Measurements from ENCODE around the gene TPPP. TPM values are rescaled to one million over a fixed set of nuclear protein-coding genes. Genes with fewer than 3 reads are reported as not detected.
"Not testable (repeated sequence)": the region's sequence is repeated elsewhere in the genome, so short reads cannot be mapped to it uniquely, and the experiment has no call there.

TPPP gene
- total RNA-seq, 2 experiments from 2014 or later = 0.02 to 0.10 TPM

DNA sequence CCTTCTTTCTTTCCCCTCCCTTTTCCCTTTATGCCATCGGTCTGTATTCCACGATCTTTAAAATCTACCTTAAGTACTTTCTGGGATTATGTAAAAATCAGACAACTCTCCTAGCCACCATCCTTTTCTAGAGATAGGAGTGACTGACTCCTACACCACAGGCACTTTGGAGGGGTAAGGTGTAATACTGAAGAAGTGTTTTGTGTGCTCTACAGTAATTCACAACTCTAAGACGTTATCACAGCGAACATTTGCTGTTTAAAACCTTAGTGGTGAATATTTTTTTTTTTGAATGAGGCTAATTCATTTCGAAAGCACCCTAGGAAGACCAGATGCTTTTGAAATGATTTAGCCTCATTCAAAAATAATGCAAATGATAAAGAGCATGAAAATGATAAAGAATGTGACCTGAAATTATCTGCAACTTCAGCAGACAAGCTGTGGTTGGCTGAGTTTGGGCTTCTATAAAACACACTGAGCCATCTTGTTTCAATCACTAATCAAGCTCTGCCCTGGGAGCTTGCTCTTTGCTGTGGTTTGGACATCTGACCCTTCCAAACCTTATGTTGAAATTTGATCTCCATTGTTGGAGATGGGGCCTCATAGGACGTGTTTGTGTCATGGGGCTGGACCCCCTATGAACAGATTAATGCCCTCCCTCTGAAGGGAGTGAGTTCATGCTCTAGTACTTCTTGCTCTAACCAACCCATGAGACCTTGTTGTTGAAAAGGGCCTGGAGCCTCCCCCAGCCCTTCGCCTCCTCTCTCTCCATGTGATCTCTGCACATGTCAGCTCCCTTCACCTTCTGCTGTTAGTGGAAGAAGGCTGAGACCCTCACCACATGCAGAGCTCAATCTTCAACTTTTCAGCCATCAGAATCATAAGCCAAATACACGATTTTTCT, 21.3 kb upstream of the TPPP start:
- H3K4me1 Mint-ChIP-seq (ENCODE audit: low read depth); intact Hi-C loops (cut with micrococcal nuclease); H3K4me3 Mint-ChIP-seq; DNase-seq; H3K36me3 Mint-ChIP-seq (ENCODE audit: low read depth); CTCF ChIA-PET; H3K27ac Mint-ChIP-seq: not testable (repeated sequence)
- peaks cover 13% of the 10 kb centered on the region for H3K9me3 Mint-ChIP-seq
- peaks cover 17% of the 10 kb centered on the region for H3K27me3 Mint-ChIP-seq (ENCODE audit: low read depth)

DNA sequence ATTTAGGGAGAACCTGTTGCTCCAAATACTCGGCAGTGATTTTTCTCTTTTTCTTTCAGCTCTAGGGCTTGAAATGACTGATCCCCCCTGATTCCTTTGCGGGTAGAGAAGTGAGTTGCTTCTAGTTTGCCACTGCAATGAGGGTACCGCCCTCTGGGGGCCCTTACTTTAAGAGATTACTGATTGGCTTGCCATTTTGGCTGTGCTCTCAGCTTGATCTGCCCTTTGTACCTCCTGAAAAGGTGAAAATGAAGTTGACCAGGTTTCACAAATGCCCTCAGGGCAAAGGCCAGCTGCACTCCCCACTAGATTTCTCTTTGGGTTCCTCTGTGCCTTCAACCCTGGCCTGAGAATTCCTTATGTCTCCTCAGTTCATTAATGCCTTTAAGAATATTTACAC, 20.5 kb upstream of the TPPP start:
- DNase-seq; intact Hi-C loops (cut with micrococcal nuclease); H3K27ac Mint-ChIP-seq; H3K4me3 Mint-ChIP-seq; H3K36me3 Mint-ChIP-seq (ENCODE audit: low read depth); H3K4me1 Mint-ChIP-seq (ENCODE audit: low read depth); H3K9me3 Mint-ChIP-seq; CTCF ChIA-PET: not testable (repeated sequence)
- peaks cover 17% of the 10 kb centered on the region for H3K27me3 Mint-ChIP-seq (ENCODE audit: low read depth)

DNA sequence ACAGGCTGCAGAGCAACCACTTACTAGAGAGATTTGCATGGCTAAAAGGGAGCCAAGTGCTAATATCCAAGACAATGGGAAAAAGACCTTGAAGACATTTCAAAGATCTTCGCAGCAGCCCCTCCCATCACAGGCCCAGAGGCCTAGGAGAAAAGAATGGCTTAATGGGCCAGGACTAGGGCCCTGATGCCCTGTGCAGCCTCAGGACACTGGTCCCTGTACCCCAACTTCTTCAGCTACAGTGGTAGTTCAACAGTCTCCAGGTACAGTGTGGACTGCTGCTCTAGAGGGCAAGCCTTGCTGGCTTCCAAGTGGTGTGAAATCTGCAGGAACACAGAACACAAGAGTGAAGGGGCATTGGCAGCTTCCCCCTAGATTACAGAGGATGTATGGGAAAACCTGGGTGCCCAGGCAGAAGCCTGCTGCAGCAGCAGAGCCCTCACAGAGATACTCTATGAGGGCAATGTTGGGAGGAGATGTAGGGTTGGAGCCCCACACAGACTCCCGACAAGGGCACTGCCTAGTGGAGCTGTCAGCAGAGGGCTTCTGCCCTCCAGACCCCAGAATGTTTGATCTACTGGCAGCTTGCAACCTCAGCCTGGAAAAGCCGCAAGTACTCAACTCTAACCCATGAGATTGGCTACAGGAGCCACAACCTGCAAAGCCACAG, 15.8 kb upstream of the TPPP start:
- H3K9me3 Mint-ChIP-seq; intact Hi-C loops (cut with micrococcal nuclease); CTCF ChIA-PET; H3K36me3 Mint-ChIP-seq (ENCODE audit: low read depth); H3K4me1 Mint-ChIP-seq (ENCODE audit: low read depth); H3K27ac Mint-ChIP-seq; H3K27me3 Mint-ChIP-seq (ENCODE audit: low read depth); DNase-seq; H3K4me3 Mint-ChIP-seq: not testable (repeated sequence)

DNA sequence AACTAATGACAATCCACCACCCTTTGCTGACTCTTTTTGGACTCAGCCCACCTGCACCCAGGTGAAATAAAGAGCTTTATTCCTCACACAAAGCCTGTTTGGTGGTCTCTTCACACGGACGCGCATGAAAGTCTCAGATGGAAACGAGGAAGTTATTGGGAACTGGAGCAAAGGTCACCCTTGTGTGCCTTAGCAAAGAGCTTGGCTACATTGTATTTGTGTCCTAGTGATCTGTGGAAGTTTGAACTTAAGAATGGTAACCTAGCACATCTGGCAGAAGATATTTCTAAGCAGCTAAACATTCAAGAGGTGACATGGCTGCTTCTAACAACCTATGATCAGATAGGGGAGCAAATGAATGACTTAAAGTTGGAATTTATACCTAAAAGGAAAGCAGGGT, 15.2 kb upstream of the TPPP start:
- CTCF ChIA-PET; H3K9me3 Mint-ChIP-seq; H3K4me3 Mint-ChIP-seq; H3K36me3 Mint-ChIP-seq (ENCODE audit: low read depth); H3K27ac Mint-ChIP-seq; DNase-seq; H3K4me1 Mint-ChIP-seq (ENCODE audit: low read depth); H3K27me3 Mint-ChIP-seq (ENCODE audit: low read depth); intact Hi-C loops (cut with micrococcal nuclease): not testable (repeated sequence)

DNA sequence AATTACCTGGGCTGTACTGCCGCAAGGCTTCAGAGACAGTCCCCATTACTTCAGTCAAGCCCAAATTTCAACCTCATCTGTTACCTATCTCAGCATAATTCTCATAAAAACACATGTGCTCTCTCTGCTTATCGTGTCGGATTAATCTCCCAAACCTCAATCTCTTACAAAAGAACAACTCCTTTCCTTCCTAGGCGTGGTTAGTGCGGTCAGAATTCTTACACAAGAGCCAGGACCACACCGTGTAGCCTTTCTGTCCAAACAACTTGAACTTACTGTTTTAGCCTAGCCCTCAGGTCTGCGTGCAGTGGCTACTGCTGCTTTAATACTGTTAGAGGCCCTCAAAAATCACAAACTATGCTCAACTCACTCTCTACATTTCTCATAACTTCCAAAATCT, 13.0 kb upstream of the TPPP start:
- CTCF ChIA-PET, H3K9me3 Mint-ChIP-seq: not testable (repeated sequence)

DNA sequence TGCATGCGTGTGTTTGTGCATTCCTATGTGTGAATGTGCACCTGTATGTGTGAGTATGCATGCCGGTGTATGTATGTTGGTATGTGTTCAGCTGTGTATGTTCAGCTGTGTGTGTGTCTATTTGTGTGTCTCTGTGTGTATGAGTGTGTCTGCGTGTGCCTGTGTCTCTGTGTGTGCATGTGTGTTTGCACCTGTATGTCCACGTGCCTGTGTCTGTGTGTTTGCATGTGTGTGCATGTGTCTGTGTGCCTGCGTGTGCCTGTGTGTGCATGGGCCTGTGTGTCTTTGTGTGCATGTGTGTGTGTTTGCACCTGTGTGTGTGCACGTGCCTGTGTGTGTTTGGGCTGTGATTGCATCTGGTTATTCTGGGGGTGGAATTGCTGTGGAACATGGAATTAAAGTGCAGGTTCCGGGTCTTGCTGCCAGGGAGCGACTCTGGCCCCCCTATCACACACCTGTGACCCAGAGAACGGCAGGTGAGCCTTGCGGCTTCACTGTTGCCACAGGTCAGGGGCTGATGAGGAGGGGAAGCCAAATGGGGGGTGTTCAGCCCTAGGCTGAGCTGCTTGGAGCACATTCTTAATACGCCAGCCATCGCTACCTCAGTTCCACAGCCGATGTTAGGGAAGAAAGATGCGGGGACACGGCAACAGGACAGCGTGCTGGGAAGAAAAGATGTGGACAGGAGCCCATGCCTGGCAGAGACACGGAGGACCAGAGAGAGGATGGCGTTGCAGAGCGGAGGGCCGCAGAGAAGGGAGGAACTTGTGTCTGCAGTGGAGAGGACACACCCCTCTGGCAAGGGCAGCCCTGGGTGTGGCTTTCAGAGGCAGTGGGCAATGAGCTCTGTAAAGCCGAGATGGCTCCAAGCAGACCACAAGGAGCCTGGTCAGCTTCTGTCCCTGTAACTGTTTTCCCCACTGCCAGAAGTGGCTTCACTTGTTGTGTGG, 3.9 kb upstream of the TPPP start:
- H3K9me3 Mint-ChIP-seq; H3K36me3 Mint-ChIP-seq (ENCODE audit: low read depth); H3K4me1 Mint-ChIP-seq (ENCODE audit: low read depth); DNase-seq; CTCF ChIA-PET; H3K27ac Mint-ChIP-seq; intact Hi-C loops (cut with micrococcal nuclease); H3K27me3 Mint-ChIP-seq (ENCODE audit: low read depth); H3K4me3 Mint-ChIP-seq: not testable (repeated sequence)

More for the DNA sequence above, 13.0 kb upstream of the TPPP start:
- H3K4me1 Mint-ChIP-seq (ENCODE audit: low read depth); H3K36me3 Mint-ChIP-seq (ENCODE audit: low read depth); intact Hi-C loops (cut with micrococcal nuclease); H3K27me3 Mint-ChIP-seq (ENCODE audit: low read depth); DNase-seq; H3K4me3 Mint-ChIP-seq; H3K27ac Mint-ChIP-seq: not testable (repeated sequence)

DNA sequence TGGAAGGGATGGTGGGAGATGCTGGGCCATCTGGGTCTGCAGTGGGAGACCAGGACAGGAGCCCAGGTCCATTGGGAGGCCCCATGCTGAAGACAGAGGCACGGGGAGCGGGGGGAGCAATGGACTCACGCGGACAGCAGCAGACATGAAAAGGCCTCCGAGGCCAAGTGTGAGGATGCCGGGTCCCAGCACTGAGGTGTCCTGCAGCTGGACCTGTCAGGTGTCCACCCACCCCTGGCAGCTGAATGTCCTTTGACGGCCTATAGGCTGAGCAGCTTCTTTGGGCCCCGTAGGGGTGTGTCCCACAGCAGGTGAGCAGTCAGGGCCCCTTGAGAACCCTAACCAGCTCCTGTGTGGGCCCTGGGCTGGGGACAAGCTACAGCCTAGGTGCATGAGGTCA, 3.0 kb upstream of the TPPP start:
- DNase-seq; H3K36me3 Mint-ChIP-seq (ENCODE audit: low read depth); H3K9me3 Mint-ChIP-seq; intact Hi-C loops (cut with micrococcal nuclease); H3K27ac Mint-ChIP-seq; H3K4me3 Mint-ChIP-seq; CTCF ChIA-PET; H3K27me3 Mint-ChIP-seq (ENCODE audit: low read depth); H3K4me1 Mint-ChIP-seq (ENCODE audit: low read depth): not testable (repeated sequence)

DNA sequence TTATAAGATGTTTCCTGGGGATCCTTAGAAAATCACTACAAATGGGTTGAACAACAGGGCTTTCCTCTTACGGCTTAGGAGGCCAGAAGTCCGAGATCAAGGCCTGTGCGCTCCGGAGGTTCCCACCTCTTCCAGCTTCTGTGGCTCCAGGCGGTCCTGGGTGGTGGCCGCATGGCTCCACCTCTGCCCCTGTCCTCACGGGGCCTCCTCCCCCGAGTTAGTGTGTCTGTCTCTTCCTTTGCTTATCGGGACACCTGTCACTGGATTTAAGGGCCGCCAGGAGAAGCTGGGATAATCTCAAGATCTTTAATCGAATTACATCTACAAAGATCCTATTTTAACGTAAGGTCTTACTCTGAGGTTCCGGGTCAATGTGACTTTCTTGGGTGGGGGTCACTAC, 2.3 kb upstream of the TPPP start:
- H3K27ac Mint-ChIP-seq; H3K9me3 Mint-ChIP-seq; H3K4me3 Mint-ChIP-seq; H3K27me3 Mint-ChIP-seq (ENCODE audit: low read depth); H3K4me1 Mint-ChIP-seq (ENCODE audit: low read depth); intact Hi-C loops (cut with micrococcal nuclease); DNase-seq; H3K36me3 Mint-ChIP-seq (ENCODE audit: low read depth); CTCF ChIA-PET: not testable (repeated sequence)

DNA sequence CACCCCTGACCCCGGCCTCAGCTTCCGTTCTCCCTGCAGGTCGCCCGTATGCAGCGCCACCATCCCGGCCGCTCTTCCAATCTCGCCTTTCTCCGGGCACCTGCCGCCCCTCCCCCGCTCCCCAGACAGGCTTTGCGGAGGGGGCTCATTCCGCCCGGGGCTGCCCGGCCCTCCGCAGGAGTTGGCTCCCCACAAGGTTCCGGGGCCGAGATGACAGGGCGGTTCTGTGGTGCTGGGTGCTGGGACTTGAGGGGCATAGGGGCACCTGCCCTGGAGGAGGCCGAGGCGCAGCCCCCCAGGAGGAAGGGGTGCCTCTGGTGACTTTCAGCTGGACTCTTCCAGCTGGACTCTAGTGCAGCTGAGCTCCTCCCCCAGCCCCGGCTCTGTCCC, 885 bp upstream of the TPPP start:
- H3K27me3 Mint-ChIP-seq (ENCODE audit: low read depth); CTCF ChIA-PET; intact Hi-C loops (cut with micrococcal nuclease); H3K4me3 Mint-ChIP-seq; DNase-seq; H3K4me1 Mint-ChIP-seq (ENCODE audit: low read depth); H3K36me3 Mint-ChIP-seq (ENCODE audit: low read depth); H3K27ac Mint-ChIP-seq; H3K9me3 Mint-ChIP-seq: not testable (repeated sequence)

DNA sequence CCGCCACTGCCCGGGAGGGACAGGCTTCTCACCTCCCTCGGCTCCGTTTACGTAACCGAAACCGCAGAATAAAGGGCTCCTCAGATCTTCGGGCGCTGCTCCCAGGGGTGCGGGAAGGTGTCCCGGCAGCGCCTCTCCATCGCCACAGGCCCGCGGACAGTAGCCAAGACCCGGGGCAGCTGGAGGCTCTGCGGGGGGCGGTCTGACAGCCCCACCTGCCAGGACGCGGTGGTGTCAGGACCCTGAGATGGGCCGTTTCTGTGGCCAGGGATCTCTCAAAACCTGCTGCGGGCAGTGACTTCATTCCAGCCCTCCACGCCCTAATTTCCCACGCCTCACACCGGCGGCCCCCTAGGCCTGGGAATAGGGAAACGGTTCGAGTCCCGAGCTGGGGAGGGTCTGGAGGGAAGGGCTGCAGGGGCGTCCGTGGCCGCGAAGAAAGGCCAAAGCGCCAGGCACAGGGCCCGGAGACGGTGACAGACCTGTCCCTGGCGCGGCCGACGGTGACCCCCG, 567 bp downstream of the TPPP start:
- peak; percentile 31 for DNase-seq
- H3K4me3 Mint-ChIP-seq; H3K9me3 Mint-ChIP-seq; H3K36me3 Mint-ChIP-seq (ENCODE audit: low read depth); H3K27me3 Mint-ChIP-seq (ENCODE audit: low read depth); H3K27ac Mint-ChIP-seq; H3K4me1 Mint-ChIP-seq (ENCODE audit: low read depth); CTCF ChIA-PET: not testable (repeated sequence)
- intact Hi-C loops (cut with micrococcal nuclease) = loop anchor here (2.0 kb wide), 1 partner anchor 200 kb away; the partner anchor contains the start of genes BRD9 and TRIP13

DNA sequence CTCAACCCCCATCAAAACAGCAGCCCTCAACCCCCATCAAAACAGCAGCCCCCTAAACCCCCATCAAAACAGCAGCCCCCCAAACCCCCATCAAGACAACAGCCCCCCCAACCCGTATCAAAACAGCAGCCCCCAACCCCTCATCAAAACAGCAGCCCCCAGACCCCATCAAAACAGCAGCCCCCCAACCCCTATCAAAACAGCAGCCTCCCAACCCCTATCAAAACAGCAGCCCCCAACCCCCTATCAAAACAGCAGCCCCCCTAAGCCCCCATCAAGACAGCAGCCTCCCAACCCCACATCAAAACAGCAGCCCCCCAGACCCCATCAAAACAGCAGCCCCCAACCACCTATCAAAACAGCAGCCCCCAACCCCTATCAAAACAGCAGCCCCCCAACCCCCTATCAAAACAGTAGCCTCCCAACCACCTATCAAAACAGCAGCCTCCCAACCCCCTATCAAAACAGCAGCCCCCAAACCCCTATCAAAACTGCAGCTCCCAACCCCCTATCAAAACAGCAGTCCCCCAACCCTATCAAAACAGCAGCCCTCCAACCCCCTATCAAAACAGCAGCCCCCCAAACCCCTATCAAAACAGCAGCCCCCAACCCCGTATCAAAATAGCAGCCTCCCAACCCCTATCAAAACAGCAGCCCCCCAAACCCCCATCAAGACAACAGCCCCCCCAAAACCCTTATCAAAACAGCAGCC, 1.2 kb downstream of the TPPP start:
- Mint-ChIP-seq H3K27ac (no peak overlapping the region), H3K4me3 (no peak overlapping the region), H3K27me3 (ENCODE audit: low read depth) (no peaks in the 10 kb centered on the region), H3K9me3 (no peaks in the 10 kb centered on the region), H3K4me1 (ENCODE audit: low read depth) (no peaks in the 10 kb centered on the region), H3K36me3 (ENCODE audit: low read depth) (no peaks in the 10 kb centered on the region)
- no peak for DNase-seq
- intact Hi-C loops (cut with micrococcal nuclease) = loop anchor here (2.0 kb wide), 1 partner anchor 201 kb away; the partner anchor contains the start of genes BRD9 and TRIP13
- CTCF ChIA-PET = no interaction called here

DNA sequence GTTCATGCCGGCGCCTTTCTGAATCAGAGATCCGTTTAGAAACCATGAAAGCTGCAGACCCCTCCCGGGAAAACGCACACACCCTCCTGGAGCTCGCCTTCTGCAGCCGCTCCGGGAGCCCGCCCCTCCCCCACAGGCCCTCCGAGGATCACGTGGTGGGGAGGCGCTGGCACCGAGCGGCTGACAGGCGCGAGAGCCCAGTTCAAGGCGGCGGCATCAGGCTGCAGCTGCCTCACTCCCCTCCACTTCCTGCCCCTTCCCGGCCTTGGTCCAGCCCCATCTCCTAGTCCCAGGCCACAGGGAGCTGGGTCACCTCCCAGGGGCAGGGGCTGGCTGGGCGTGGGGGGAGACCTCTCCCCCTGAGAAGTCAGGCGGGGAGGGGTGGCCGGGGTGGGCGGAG, 2.1 kb downstream of the TPPP start:
- H3K36me3 Mint-ChIP-seq (ENCODE audit: low read depth); H3K27me3 Mint-ChIP-seq (ENCODE audit: low read depth); H3K4me3 Mint-ChIP-seq; H3K9me3 Mint-ChIP-seq; intact Hi-C loops (cut with micrococcal nuclease); H3K27ac Mint-ChIP-seq; DNase-seq; CTCF ChIA-PET; H3K4me1 Mint-ChIP-seq (ENCODE audit: low read depth): not testable (repeated sequence)
